ENCODE data around the gene LRR1.
"Not testable (repeated sequence)": the region's sequence is repeated elsewhere in the genome, so short reads cannot be mapped to it uniquely, and the experiment has no call there.

The LRR1 gene

GRCh38 chr14:49598485-49599300, at the start of gene LRR1:
LRR1 (plus strand) TSS chr14:49598940; CDS start chr14:49599021, 81 bp downstream.
- peak; percentile 71 for DNase-seq

- no peak for DNase-seq
Measured at GRCh38 chr14:49549446-49549845, 49.3 kb upstream of the LRR1 start.

- no peak for DNase-seq
Measured at GRCh38 chr14:49549881-49550280, 48.9 kb upstream of the LRR1 start.

GRCh38 chr14:49550286-49551184, 48.2 kb upstream of the LRR1 start:
- DNase-seq = peak in 1 of 2 experiments; percentile 9

GRCh38 chr14:49551569-49551968, 47.2 kb upstream of the LRR1 start:
- no peak for DNase-seq

GRCh38 chr14:49553106-49553505, 45.6 kb upstream of the LRR1 start:
- DNase-seq = no peak

GRCh38 chr14:49553892-49554291, 44.8 kb upstream of the LRR1 start:
- DNase-seq = no peak

GRCh38 chr14:49559979-49560768, 38.6 kb upstream of the LRR1 start:
- DNase-seq = no peak

GRCh38 chr14:49566714-49567113, 32.0 kb upstream of the LRR1 start:
- DNase-seq = no peak

GRCh38 chr14:49569281-49569680, 29.5 kb upstream of the LRR1 start:
- DNase-seq = no peak

- no peak for DNase-seq
Measured at GRCh38 chr14:49574038-49574437, 24.7 kb upstream of the LRR1 start.

- no peak for DNase-seq
Measured at GRCh38 chr14:49578141-49578540, 20.6 kb upstream of the LRR1 start.

- no peak for DNase-seq
Measured at GRCh38 chr14:49579841-49580240, 18.9 kb upstream of the LRR1 start.

- no peak for DNase-seq
Measured at GRCh38 chr14:49581209-49582112, 17.3 kb upstream of the LRR1 start.

- DNase-seq = no peak
Measured at GRCh38 chr14:49582113-49582977, 16.4 kb upstream of the LRR1 start.

- no peak for DNase-seq
Measured at GRCh38 chr14:49583629-49584028, 15.1 kb upstream of the LRR1 start.

- DNase-seq = no peak
Measured at GRCh38 chr14:49584058-49584457, 14.7 kb upstream of the LRR1 start.

GRCh38 chr14:49584981-49585640, 13.6 kb upstream of the LRR1 start:
- DNase-seq = not testable (repeated sequence)

- DNase-seq = peak; percentile 97
Measured at GRCh38 chr14:49585803-49586672, 12.7 kb upstream of the LRR1 start, which contains the start of gene RPS29. RPS29 (minus strand) TSS chr14:49586380; CDS start chr14:49586346, 34 bp downstream.

Measured in AML-193 (cell line).